Measurements from ENCODE around the gene PLEKHM3. TPM values are rescaled to one million over a fixed set of nuclear protein-coding genes. Genes with fewer than 3 reads are reported as not detected.
"Not testable (repeated sequence)": the region's sequence is repeated elsewhere in the genome, so short reads cannot be mapped to it uniquely, and the experiment has no call there.

Gene PLEKHM3
- total RNA-seq, 3 donors from 2014 or later: 5.2 to 6.3 (median 5.4) TPM

- Mint-ChIP-seq H3K4me1 (ENCODE audit: low read depth) (no peaks in the 10 kb centered on the region), H3K36me3 (ENCODE audit: insufficient read depth) (peaks cover 11% of the 10 kb centered on the region), H3K4me3 (no peak overlapping the region), H3K9me3 (no peaks in the 10 kb centered on the region), H3K27me3 (ENCODE audit: low read depth) (no peaks in the 10 kb centered on the region)
- ATAC-seq: no peak
- no peak for DNase-seq
Observed at GRCh38 chr2:207956771-207957170, 68.6 kb downstream of the PLEKHM3 start.

- ATAC-seq (no peak), DNase-seq (no peak)
- Mint-ChIP-seq H3K9me3 (no peaks in the 10 kb centered on the region), H3K27me3 (ENCODE audit: low read depth) (no peaks in the 10 kb centered on the region), H3K4me1 (ENCODE audit: low read depth) (no peaks in the 10 kb centered on the region), H3K36me3 (ENCODE audit: insufficient read depth) (peaks cover 12% of the 10 kb centered on the region), H3K4me3 (no peak overlapping the region)
Observed at GRCh38 chr2:207955456-207955855, 69.9 kb downstream of the PLEKHM3 start.

DNA sequence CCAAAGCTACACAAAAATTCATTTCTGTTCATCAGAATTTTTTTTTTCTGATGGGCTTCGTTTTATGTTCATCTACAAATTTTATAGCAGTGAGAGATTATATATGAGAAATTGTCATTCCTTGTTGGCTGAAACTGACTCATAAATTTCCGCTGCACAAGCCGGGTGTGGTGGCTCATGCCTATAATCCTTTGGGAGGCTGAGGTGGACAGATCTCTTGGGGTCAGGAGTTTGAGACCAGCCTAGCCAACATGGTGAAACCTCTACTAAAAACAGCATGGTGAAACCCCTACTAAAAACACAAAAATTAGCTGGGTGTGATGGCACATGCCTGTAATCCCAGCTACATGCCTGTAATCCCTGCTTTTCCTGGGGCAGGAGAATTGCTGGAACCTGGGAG, 72.0 kb downstream of the PLEKHM3 start:
- ATAC-seq: no peak
- H3K27me3 Mint-ChIP-seq (ENCODE audit: low read depth): no peaks in the 10 kb centered on the region
- no peak for DNase-seq
- H3K36me3 Mint-ChIP-seq (ENCODE audit: insufficient read depth): peaks cover 8% of the 10 kb centered on the region
- no peak overlapping the region for H3K4me3 Mint-ChIP-seq
- H3K9me3 Mint-ChIP-seq: no peaks in the 10 kb centered on the region
- H3K4me1 Mint-ChIP-seq (ENCODE audit: low read depth): no peaks in the 10 kb centered on the region

DNA sequence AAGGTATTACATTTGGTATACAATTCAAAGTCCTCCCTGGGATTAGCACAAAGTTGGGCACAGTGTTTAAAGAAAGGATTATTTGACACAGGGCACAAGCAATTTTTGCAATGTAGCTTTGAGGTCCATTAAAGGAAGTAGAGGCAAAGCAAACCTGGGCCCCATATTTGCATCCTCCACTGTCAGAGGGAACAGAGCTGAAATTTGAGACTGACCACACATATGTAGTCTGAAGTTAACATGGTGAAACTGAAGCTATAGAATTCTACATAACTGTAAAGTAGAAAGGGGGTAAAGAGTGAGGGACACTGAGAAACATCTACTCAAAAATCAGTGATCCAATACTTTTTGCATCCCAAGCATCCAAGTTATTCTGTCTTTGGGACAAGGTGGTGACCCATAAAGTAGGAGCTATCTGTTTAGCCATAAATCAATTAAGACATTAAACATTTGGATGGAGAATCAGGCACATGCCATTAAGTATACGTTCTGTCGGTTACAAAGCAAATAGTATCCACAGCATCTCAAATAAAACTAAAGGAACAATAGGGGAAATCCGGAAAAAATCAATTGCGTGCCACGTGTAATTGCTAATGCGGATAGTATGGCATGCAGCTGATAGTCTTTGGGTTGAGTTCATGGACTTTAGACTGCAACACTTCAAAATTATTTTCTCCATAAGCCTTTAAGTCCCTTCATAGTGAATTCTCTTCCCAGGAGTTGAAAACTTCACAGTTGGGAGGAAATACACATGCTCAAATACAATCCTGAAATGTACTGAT, 72.6 kb downstream of the PLEKHM3 start:
- ATAC-seq (no peak), DNase-seq (no peak)
- no peaks in the 10 kb centered on the region for H3K9me3 Mint-ChIP-seq
- no peaks in the 10 kb centered on the region for H3K4me1 Mint-ChIP-seq (ENCODE audit: low read depth)
- H3K27me3 Mint-ChIP-seq (ENCODE audit: low read depth): no peaks in the 10 kb centered on the region
- no peak overlapping the region for H3K4me3 Mint-ChIP-seq
- peaks cover 6% of the 10 kb centered on the region for H3K36me3 Mint-ChIP-seq (ENCODE audit: insufficient read depth)

DNA sequence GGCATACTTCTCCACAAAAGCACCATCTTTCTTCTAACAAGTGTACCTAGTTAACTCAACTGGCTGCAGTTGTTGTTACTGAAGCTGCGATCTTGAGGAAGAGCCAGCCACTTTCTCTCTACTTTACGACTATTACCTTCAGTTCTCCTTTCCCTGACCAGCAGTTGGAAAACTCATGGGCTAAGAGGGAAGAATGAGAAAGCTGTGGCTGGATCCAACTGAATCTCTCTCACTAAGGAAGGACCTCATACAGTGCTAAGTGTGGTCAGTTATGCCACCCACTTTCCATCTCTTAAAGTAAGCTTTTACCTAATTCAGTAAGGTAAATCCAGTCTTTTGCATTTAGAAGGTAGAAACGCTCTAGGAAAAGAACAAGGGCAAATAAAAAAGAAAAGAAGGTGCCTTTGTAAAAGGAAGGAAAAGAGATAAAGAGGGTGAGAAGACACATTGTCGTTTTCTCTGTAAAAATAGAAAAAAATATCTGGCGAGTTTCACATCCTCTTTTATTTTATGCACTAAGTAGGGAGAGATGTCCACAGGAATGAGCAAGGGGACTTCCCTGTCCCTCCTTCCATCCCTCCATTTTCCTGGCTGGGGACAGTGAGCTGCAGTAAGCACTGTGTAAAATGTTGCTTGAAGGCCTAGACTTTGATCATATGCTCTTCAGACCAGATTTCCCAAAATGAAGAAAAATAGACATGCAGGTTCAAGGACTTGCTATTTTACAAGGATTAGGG, 73.4 kb downstream of the PLEKHM3 start:
- Mint-ChIP-seq H3K36me3 (ENCODE audit: insufficient read depth) (peaks cover 6% of the 10 kb centered on the region), H3K4me1 (ENCODE audit: low read depth) (no peaks in the 10 kb centered on the region), H3K9me3 (no peaks in the 10 kb centered on the region), H3K4me3 (no peak overlapping the region), H3K27me3 (ENCODE audit: low read depth) (no peaks in the 10 kb centered on the region)
- DNase-seq (no peak), ATAC-seq (no peak)

- no peak overlapping the region for H3K4me3 Mint-ChIP-seq
- ATAC-seq (no peak), DNase-seq (no peak)
- peaks cover 4% of the 10 kb centered on the region for H3K36me3 Mint-ChIP-seq (ENCODE audit: insufficient read depth)
- H3K9me3 Mint-ChIP-seq: no peaks in the 10 kb centered on the region
- H3K27me3 Mint-ChIP-seq (ENCODE audit: low read depth): no peaks in the 10 kb centered on the region
- H3K4me1 Mint-ChIP-seq (ENCODE audit: low read depth): no peaks in the 10 kb centered on the region
Observed at GRCh38 chr2:207950761-207951114, 74.6 kb downstream of the PLEKHM3 start.

DNA sequence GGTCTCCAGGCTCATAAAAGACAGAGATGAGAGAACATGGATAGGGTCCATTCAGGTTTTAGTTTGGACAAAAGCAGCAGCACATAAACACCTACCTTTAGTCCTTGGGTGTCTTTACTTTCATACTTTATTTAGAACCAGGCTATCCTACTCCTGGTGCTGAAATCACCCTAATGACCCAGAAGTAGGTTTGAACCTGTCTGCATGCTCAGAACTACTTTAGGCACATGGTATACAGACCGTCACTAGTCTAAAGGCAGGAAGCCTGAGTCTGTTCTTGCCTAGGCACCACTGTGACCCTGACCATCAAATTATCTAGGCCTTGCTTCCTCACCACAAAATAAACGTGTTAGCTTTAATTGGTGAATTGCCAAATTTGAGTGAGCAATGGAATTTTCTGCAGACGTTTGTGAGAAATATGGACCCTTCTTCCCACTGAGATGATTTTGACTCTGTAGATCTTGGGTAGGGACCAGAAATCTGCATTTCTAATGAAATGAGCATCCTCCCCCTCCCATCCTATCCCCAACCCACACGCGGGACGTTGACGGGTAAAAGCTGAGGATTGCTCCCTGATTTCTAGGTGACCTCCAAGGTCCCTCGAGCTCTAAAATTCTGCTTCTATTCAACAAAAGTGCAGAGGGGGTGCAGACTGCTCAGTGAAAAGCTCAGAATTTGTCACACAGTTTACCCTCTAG, 75.1 kb downstream of the PLEKHM3 start:
- no peaks in the 10 kb centered on the region for H3K27me3 Mint-ChIP-seq (ENCODE audit: low read depth)
- DNase-seq: no peak

DNA sequence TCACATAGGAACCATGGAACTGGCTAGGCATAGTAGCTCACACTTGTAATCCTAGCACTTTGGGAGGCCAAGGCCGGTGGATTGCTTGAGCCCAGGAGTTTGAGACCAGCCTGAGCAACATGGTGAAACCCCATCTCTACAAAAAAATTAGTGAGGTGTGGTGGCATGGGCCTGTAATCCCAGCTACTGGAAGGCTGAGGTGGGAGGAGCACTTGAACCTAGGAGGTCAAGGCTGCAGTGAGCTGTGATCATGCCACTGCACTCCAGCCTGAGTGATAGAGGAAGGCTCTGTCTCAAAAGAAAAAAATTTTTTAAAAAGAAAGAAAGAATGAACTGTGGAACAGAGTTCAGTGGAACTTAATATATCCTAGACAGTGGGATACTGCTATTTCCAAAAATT, 76.1 kb downstream of the PLEKHM3 start:
- not testable (repeated sequence) for DNase-seq; H3K9me3 Mint-ChIP-seq; H3K4me3 Mint-ChIP-seq; H3K27me3 Mint-ChIP-seq (ENCODE audit: low read depth); ATAC-seq; H3K4me1 Mint-ChIP-seq (ENCODE audit: low read depth)
- peaks cover 11% of the 10 kb centered on the region for H3K36me3 Mint-ChIP-seq (ENCODE audit: insufficient read depth)

More for the DNA sequence above, 75.1 kb downstream of the PLEKHM3 start:
- no peak for ATAC-seq
- Mint-ChIP-seq H3K9me3 (no peaks in the 10 kb centered on the region), H3K4me1 (ENCODE audit: low read depth) (no peaks in the 10 kb centered on the region), H3K36me3 (ENCODE audit: insufficient read depth) (peaks cover 3% of the 10 kb centered on the region), H3K4me3 (no peak overlapping the region)

GRCh38 chr2:207944979-207945600, 80.2 kb downstream of the PLEKHM3 start:
- Mint-ChIP-seq H3K4me1 (ENCODE audit: low read depth) (no peaks in the 10 kb centered on the region), H3K27me3 (ENCODE audit: low read depth) (no peaks in the 10 kb centered on the region), H3K36me3 (ENCODE audit: insufficient read depth) (peaks cover 23% of the 10 kb centered on the region), H3K4me3 (no peak overlapping the region), H3K9me3 (no peaks in the 10 kb centered on the region)
- ATAC-seq (no peak), DNase-seq (no peak)

DNA sequence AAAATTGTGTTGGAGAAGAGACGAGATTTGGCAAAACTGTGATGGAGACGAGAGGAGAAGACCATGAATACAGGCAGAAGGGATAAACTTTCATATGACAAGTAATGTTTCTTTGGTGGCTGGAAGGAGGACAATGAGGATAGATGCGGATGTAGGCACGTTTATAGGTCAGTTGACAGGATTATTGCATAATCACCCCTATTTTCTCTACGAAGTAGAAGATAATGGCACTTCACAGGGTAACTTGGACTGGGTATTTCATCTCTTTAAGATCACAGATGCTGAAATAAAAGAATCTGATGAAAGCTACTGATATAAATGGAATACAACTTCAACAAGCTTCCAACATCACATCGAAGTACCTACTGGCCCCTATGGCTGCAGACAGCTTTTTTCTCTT, 81.0 kb downstream of the PLEKHM3 start:
- no peak overlapping the region for H3K4me3 Mint-ChIP-seq
- no peaks in the 10 kb centered on the region for H3K4me1 Mint-ChIP-seq (ENCODE audit: low read depth)
- no peaks in the 10 kb centered on the region for H3K27me3 Mint-ChIP-seq (ENCODE audit: low read depth)
- ATAC-seq: no peak
- DNase-seq: no peak
- H3K9me3 Mint-ChIP-seq: no peaks in the 10 kb centered on the region
- H3K36me3 Mint-ChIP-seq (ENCODE audit: insufficient read depth): peaks cover 23% of the 10 kb centered on the region

GRCh38 chr2:207939342-207940108, 85.8 kb downstream of the PLEKHM3 start:
- DNase-seq: no peak

DNA sequence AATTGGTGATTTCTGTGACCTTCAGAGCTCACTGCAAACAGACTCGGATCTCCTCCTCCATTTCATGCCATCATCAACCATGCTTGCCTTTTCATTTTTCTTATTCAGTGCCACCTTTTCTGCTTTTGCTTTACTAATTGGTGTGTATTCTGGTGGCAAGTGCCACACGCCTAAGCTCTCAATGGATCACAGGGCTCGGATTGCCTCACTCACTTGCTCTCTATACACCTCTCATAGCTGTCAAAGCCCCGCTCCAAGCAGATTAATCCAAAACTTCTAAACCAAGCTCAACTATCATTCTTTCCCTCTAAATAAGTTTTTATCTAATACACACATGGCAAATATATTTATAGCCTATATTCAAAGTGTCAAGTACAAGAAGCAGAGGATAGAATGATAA, 86.4 kb downstream of the PLEKHM3 start:
- H3K27me3 Mint-ChIP-seq (ENCODE audit: low read depth): no peaks in the 10 kb centered on the region

More at GRCh38 chr2:207939342-207940108, 85.8 kb downstream of the PLEKHM3 start:
- Mint-ChIP-seq H3K9me3 (no peaks in the 10 kb centered on the region), H3K4me3 (no peak overlapping the region), H3K36me3 (ENCODE audit: insufficient read depth) (peaks cover 21% of the 10 kb centered on the region), H3K4me1 (ENCODE audit: low read depth) (no peaks in the 10 kb centered on the region), H3K27me3 (ENCODE audit: low read depth) (no peaks in the 10 kb centered on the region)
- ATAC-seq: no peak

GRCh38 chr2:207938415-207938814, 86.9 kb downstream of the PLEKHM3 start:
- H3K36me3 Mint-ChIP-seq (ENCODE audit: insufficient read depth): peaks cover 15% of the 10 kb centered on the region
- DNase-seq (no peak), ATAC-seq (no peak)
- no peaks in the 10 kb centered on the region for H3K4me1 Mint-ChIP-seq (ENCODE audit: low read depth)
- H3K27me3 Mint-ChIP-seq (ENCODE audit: low read depth): no peaks in the 10 kb centered on the region
- H3K4me3 Mint-ChIP-seq: no peak overlapping the region
- no peaks in the 10 kb centered on the region for H3K9me3 Mint-ChIP-seq

More for the DNA sequence above, 86.4 kb downstream of the PLEKHM3 start:
- Mint-ChIP-seq H3K36me3 (ENCODE audit: insufficient read depth) (peaks cover 16% of the 10 kb centered on the region), H3K9me3 (no peaks in the 10 kb centered on the region), H3K4me3 (no peak overlapping the region), H3K4me1 (ENCODE audit: low read depth) (no peaks in the 10 kb centered on the region)
- no peak for DNase-seq
- no peak for ATAC-seq

DNA sequence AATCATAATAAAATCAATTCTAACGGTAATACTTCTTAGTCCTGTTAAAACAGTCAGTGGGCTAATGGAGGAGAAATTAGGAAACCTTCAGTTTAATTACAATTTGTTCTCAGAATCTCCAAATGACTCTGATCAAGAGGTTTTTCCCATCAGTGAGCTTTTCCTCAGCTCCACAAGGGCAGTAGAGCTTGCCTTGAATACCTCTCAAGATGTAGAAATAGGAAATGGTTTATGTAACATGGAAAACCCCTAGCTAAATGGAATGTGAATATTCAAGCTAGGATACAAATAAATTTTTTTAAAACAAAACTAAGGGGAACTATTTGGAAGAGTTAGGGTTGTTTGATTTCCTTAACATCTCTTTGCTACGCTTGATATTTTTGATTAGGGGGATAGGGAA, 87.5 kb downstream of the PLEKHM3 start:
- H3K9me3 Mint-ChIP-seq: no peaks in the 10 kb centered on the region
- peaks cover 14% of the 10 kb centered on the region for H3K36me3 Mint-ChIP-seq (ENCODE audit: insufficient read depth)
- DNase-seq (no peak), ATAC-seq (no peak)
- no peaks in the 10 kb centered on the region for H3K4me1 Mint-ChIP-seq (ENCODE audit: low read depth)
- H3K4me3 Mint-ChIP-seq: no peak overlapping the region
- no peaks in the 10 kb centered on the region for H3K27me3 Mint-ChIP-seq (ENCODE audit: low read depth)

Data from activated T-cell treated with anti-CD3 and anti-CD28 coated beads, Interleukin-2, amount 50 U/mL, for 4 hours (primary cell).